ENCODE results near the gene SERP2.
A peak's percentile ranks its signal among the peaks of the same experiment; 100 is the strongest.
"Not testable (repeated sequence)": the region's sequence is repeated elsewhere in the genome, so short reads cannot be mapped to it uniquely, and the experiment has no call there.

Gene SERP2

DNA sequence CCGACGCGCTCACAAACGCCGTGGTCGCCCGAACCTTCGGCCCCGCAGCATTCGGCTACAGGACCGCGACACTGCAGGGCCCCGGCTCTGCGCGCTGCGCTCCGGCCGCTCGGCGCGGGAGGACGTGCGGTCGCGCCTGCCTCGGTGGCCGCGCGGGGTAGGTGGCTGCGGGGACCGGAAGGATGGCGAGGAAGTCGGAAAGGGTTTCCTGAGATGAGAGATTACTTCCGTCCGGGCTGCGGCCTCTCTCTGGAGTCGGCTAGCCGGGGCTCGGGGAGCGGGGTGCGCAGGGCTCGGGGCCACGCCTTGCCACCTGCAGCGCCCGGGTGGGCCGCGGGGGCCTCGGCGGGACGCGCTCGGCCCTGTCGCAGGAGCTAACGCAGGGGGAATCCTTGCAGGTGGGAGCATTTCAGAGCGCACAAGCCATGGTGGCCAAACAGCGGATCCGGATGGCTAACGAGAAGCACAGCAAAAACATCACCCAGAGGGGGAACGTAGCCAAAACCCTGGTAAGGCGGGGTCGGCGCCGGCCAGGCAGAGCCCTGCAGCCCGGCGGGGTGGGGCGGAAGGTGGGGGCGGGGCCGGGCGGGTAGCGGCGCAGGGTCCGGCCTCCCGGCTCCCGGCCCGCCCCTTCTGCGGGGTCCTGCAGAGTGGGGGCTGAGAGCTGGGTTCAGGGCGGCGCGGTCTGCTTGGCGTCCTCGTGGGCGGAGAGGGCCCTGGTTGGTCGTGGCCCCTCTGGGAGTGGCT lies at the start of gene SERP2:
SERP2 (plus strand) TSS at position 224 of the 747 bp plus-strand sequence; CDS start at position 426, 202 bp downstream.
- peak; percentile 27 for DNase-seq

GRCh38 chr13:44326961-44327360 lies 46.7 kb upstream of the SERP2 start:
- no peak for DNase-seq

GRCh38 chr13:44329041-44329440 lies 44.6 kb upstream of the SERP2 start:
- not testable (repeated sequence) for DNase-seq

DNA sequence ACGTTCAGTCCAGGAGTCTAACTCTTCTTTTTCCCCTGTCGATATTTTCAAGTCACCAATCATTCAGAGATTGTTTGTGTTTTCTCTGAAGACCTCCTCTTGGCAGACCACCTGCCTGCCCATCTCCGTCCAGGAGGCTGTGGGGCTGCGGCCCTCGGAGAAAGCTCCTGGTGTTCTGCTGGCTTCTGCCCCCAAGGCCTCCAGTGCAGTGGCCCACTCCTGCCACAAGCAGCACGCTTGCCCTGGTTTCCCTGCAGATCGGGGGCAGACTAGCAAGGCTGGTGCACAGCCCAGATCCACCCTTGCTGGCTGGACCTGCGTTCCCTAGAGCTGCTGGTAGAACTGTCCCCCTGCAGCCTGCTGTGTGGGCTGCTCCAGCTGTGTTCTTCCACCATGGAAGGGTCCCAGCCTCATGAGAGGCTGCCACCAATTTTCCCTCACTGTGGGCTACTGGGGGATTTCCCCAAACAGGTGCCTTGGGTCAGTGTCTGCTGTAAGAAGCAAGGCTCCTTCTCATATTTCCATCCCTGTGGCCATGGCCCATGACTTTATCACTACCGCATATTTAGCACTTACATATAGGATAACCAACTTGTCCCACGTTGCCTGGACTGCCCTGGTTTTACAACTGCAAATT lies 43.6 kb upstream of the SERP2 start:
- DNase-seq = no peak

DNA sequence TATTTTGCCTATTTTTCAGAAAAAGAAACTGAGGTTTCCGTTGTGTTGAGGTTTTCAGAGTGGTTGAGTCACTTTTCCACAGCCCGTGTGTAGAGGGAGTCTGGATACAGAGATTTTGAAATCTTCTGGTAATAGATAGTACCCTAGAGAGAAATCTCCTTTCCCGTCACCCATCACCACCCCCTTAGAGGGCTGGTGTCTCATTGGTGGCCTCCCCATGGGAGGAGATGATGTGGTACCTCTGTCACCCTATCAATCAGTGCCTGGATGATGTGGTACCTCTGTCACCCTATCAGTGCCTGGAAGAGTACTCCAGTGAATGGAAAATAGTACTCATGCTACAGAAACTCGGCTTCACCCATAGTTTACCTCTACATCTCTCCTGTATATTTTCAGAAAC lies 42.2 kb upstream of the SERP2 start:
- peak; percentile 29 for DNase-seq

DNA sequence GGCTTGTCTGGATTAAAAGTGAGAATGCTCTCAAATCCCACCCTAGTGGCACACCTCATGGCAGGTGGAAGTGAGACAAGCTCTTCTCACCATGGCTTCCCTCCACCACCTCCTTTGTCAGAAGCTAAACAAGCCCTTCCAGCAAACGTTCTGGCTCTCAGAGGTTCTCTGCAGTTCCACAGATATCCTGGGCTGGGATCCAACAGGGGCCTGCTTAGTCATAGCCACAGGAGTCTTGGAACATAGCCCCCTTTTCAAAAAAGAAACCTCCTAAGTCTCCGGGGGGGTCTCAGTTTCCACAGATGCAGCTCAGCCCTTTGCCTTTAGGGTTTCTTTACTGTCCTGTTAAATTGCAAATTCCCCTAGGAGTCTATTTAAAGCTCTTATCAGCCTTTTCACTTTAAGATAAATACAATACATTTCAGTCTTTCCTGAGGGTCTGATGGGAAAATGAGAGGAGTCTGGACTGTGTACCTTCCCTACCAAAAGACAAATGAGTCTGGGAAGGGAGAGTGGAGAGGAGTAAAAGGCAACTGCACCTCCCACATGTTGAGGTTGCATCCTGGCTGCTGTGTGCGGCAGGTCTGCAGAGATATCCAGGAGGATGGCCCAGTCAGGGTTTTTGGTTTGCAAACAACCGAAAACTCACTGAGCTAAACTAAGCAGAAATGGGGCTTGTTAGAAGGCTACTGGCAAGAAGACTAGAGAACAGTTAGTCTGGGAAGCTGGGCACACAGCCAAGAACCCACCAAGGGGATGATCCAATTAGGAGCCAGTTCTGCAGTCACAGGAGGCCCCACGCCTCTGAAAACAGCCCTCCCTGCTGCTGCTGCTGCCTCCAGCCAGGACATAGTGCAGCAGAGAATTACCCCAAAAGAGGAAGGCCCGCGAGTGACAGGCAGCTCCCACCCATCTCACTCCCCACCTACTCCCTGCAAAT lies 41.4 kb upstream of the SERP2 start:
- DNase-seq = no peak

DNA sequence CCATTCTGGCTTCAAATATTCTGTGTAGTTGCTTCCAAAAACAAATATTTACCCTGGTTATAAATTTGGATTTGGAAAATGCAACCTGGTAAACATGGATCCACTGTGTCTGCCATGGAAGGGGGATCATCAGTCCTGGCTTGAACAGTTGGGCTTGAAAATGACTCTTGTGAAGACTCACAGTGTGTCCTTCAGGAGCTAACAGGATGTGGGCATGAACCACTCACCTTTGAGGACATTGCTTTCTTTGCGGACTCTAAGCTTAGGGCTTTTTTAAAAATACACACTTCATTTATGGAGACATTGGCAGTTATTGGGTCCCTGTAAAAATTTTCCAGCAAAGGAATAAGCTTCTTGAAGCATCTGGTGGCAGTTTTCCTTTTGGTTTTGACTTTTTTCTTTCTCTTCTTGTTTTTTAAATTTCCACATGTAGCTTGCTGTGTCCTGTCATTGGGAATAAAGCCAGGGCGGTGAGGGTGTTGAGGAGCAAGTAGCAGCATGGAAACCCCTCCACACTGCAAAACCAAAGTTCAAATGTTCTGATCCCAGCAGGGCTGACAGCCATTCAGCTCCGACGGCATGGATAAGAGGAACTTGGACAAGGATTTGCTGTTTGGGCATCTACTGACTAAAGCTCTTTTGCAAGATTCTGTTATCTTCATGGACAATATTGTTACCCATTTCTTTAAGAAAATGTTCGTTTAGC lies 39.5 kb upstream of the SERP2 start:
- no peak for DNase-seq

- no peak for DNase-seq
These were observed 38.9 kb upstream of the SERP2 start for GRCh38 chr13:44334751-44335150.

GRCh38 chr13:44336934-44337333 lies 36.7 kb upstream of the SERP2 start:
- no peak for DNase-seq

- no peak for DNase-seq
These were observed 36.0 kb upstream of the SERP2 start for GRCh38 chr13:44337581-44337980.

DNA sequence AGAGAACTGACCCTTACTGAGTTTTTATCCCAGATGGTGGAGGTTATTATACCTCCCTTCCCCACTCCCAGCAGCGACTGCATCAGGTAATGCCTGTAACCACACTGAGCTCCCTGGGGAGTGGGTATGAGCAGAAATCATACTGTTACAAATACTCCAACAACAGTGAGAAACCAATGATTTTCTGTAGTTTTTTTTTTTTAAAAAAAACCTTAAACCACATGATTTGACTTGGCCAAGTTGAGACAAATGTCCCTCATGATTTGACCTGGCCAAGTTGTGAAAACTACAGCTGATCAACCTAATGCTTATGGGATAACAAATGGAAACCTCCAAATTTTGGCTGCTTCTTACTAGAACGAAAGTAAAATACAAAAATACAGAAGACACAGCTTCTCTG lies 33.1 kb upstream of the SERP2 start:
- DNase-seq = no peak

DNA sequence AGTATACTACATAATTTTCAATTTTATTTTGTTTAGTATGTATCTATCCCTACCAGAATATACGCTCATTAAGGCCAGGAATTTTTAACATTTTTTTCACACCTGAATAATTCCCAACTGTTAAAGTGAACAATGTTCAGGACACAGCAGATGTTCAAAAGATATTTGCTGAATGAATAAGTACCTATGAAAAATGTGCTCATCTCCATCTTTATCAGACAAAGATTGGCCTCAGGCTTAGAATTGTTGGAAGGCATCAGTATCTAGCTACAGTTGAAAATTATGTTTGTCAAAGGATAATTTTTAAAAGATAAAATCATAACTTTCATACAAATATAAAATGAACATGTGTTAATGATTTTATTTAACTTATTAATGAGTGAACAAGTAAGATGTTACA lies 30.9 kb upstream of the SERP2 start:
- DNase-seq = no peak

GRCh38 chr13:44346534-44346933 lies 27.1 kb upstream of the SERP2 start:
- DNase-seq = no peak

GRCh38 chr13:44347301-44347700 lies 26.3 kb upstream of the SERP2 start:
- no peak for DNase-seq

DNA sequence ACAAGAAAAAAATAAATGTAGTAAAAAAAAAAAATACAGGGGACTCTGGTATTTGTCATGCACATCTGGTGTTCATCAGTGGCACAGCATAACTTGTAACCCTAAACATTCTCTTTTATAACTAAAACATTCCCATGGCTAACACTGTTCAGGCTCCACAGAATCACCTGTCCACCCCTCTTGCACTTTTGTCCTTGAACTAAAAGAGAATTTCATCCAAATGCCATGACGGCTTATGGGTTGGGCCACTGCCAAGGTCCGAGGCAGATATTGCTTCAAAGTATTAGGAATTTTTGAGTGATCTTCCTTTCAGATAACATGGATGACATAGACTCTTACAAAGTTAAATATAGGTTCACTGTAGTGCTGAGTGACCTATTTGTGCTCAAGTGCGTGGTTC lies 25.7 kb upstream of the SERP2 start:
- no peak for DNase-seq

GRCh38 chr13:44350775-44351504 lies 22.7 kb upstream of the SERP2 start:
- DNase-seq = no peak

DNA sequence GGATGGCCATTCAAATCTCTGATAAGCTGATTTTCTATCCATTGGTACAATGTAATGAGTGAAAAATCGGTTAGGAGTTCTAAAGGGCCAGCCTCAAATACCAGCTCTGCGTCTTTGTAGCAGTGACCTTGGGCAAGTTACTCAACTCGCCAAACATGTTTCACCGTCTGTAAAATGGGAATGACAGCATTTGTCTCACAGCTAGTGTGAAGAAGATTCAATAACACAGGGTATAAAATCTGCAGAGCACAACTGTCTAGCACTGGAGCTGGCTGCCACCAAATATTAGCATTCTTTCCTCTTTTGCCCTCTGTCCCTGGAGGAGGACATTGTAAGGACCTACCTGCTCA lies 22.1 kb upstream of the SERP2 start:
- DNase-seq = no peak

DNA sequence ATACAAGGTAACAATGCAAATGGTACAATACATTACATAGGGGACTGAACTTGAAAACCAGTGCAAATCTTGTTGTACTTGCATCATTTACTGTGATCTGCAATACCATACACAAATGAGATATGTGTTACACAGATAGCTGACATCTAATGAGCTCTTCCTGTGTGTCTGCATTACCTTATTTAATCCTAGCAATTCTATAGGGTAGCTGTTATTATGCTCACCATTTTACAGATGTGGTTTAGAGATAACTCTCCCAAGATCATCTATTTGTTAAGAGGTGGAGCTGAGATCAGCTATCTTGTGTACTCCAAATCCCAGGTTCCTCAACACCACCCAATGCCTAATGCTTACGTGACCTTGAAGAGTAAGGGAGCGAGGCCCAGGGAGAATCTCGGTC lies 21.4 kb upstream of the SERP2 start:
- DNase-seq = no peak

DNA sequence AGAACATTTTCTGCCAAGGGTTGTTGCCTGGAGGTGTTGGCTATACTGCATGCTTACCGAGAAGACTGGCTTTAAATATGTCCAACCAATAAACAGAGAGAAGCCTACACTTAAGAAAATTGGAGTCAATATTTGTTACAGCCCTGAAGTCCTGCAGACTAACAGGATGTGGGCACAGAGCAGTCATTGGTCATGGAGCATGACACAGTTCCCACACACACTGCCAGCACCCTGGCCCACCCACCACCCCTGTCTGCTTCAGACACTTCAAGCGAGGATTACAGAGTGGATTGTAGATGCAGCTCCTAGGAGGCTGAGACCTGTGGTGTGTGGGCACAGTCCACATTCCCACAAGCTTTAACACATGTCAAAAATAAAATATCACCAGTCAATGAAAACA lies 21.0 kb upstream of the SERP2 start:
- DNase-seq = no peak

DNA sequence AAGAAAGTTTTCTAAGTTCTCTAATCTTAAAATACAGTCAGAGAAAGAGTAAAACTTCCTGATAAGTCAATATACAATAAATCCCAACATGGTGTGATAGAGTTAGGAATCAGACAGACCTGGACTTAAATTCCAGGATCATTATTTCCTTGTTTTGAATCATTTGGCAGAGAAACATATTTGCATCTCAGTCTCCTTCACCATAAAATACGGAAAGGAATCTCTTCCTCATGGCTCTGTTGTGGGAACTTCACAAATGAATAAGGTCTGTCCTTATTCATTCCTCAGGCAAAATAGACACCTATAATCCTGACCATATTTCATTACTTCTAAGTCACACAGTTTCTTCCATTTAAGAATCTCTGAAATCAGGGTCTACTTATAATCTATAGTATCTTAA lies 19.3 kb upstream of the SERP2 start:
- DNase-seq = no peak

- DNase-seq = no peak
These were observed 18.7 kb upstream of the SERP2 start for GRCh38 chr13:44354884-44355283.

DNA sequence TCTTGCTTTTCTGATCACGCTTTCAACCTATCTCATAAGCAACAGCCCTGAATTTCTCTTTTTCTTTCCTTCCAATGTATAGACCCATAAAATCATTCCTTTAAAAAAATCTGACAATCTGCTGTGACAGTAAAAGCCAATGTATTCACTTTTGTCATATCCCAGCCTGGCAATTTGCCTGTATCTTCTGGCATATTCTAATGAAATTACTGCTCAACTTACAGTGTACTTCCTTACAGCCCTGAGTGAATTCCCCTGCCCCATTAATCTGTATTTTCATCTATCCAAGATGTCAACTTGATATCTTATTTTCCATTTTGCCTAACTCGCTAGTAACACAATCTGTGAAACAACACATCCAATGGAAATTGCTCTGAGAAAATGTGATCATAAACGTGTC lies 18.0 kb upstream of the SERP2 start:
- no peak for DNase-seq

Measured in activated CD4-positive, alpha-beta T cell treated with anti-CD3 and anti-CD28 coated beads, Interleukin-2, Interleukin-6, amounts not matched to agents 100 ng/mL and 50 ng/mL, durations not matched to agents 16 hours and 8 hours (primary cell).